ENCODE data around the gene PCSK2. TPM values are rescaled to one million over a fixed set of nuclear protein-coding genes. Genes with fewer than 3 reads are reported as not detected.

PCSK2 gene
- total and polyA plus RNA-seq, 4 donors, result 0.13 to 2.2 TPM; not detected in 2

GRCh38 chr20:17470973-17471372, 244.1 kb downstream of the PCSK2 start:
- no peaks in the 10 kb centered on the region for H3K27me3 ChIP-seq (ENCODE audit: control insufficient read depth in 1 of 2, insufficient read depth in 2 of 2, low read length in 1 of 2)
- H3K36me3 ChIP-seq (ENCODE audit: control insufficient read depth in 1 of 2, insufficient read depth in 2 of 2, low read length in 1 of 2), result no peaks in the 10 kb centered on the region
- H3K27ac ChIP-seq (ENCODE audit: low read depth in 1 of 2, low read length in 2 of 2), result no peak overlapping the region
- H3K9me3 ChIP-seq (ENCODE audit: control insufficient read depth, low read length), result no peaks in the 10 kb centered on the region
- ATAC-seq (ENCODE audit: low FRiP score), result no peak
- H3K4me3 ChIP-seq (ENCODE audit: low read length in 2 of 2), result no peak overlapping the region
- H3K4me1 ChIP-seq (ENCODE audit: control insufficient read depth in 1 of 2, insufficient read depth in 2 of 2, low read length in 2 of 2), result no peaks in the 10 kb centered on the region
- intact Hi-C loops (cut with DNase I), result no loop called here
- 85% methylated on average over 9 of the region's 9 CpGs for WGBS, 2 donors
- DNase-seq, result no peak

- no peaks in the 10 kb centered on the region for H3K9me3 ChIP-seq (ENCODE audit: control insufficient read depth, low read length)
- no peak for ATAC-seq (ENCODE audit: low FRiP score)
- no peak for DNase-seq
- 79 to 81% methylated on average over 10 of the region's 10 CpGs for WGBS, 2 donors
- H3K36me3 ChIP-seq (ENCODE audit: control insufficient read depth in 1 of 2, insufficient read depth in 2 of 2, low read length in 1 of 2), result no peaks in the 10 kb centered on the region
- intact Hi-C loops (cut with DNase I), result no loop called here
- no peak overlapping the region for H3K27ac ChIP-seq (ENCODE audit: low read depth in 1 of 2, low read length in 2 of 2)
- H3K4me3 ChIP-seq (ENCODE audit: low read length in 2 of 2), result no peak overlapping the region
- H3K27me3 ChIP-seq (ENCODE audit: control insufficient read depth in 1 of 2, insufficient read depth in 2 of 2, low read length in 1 of 2), result no peaks in the 10 kb centered on the region
- H3K4me1 ChIP-seq (ENCODE audit: control insufficient read depth in 1 of 2, insufficient read depth in 2 of 2, low read length in 2 of 2), result no peaks in the 10 kb centered on the region
Observed at GRCh38 chr20:17471606-17472187, 244.9 kb downstream of the PCSK2 start.

- H3K27me3 ChIP-seq (ENCODE audit: control insufficient read depth in 1 of 2, insufficient read depth in 2 of 2, low read length in 1 of 2), result no peaks in the 10 kb centered on the region
- ATAC-seq (ENCODE audit: low FRiP score), result no peak
- H3K36me3 ChIP-seq (ENCODE audit: control insufficient read depth in 1 of 2, insufficient read depth in 2 of 2, low read length in 1 of 2), result no peaks in the 10 kb centered on the region
- WGBS, 2 donors, result 27 to 34% methylated on average over 6 of the region's 6 CpGs
- H3K27ac ChIP-seq (ENCODE audit: low read depth in 1 of 2, low read length in 2 of 2), result no peak overlapping the region
- DNase-seq, result no peak
- no peak overlapping the region for H3K4me3 ChIP-seq (ENCODE audit: low read length in 2 of 2)
- H3K4me1 ChIP-seq (ENCODE audit: control insufficient read depth in 1 of 2, insufficient read depth in 2 of 2, low read length in 2 of 2), result no peaks in the 10 kb centered on the region
- H3K9me3 ChIP-seq (ENCODE audit: control insufficient read depth, low read length), result no peaks in the 10 kb centered on the region
- intact Hi-C loops (cut with DNase I), result no loop called here
Observed at GRCh38 chr20:17473659-17474058, 246.8 kb downstream of the PCSK2 start.

- intact Hi-C loops (cut with DNase I), result no loop called here
- ATAC-seq (ENCODE audit: low FRiP score) (no peak), DNase-seq (no peak)
- Histone ChIP-seq H3K4me3 (ENCODE audit: low read length in 2 of 2) (no peak overlapping the region), H3K4me1 (ENCODE audit: control insufficient read depth in 1 of 2, insufficient read depth in 2 of 2, low read length in 2 of 2) (no peaks in the 10 kb centered on the region), H3K27me3 (ENCODE audit: control insufficient read depth in 1 of 2, insufficient read depth in 2 of 2, low read length in 1 of 2) (no peaks in the 10 kb centered on the region), H3K27ac (ENCODE audit: low read depth in 1 of 2, low read length in 2 of 2) (no peak overlapping the region), H3K36me3 (ENCODE audit: control insufficient read depth in 1 of 2, insufficient read depth in 2 of 2, low read length in 1 of 2) (no peaks in the 10 kb centered on the region), H3K9me3 (ENCODE audit: control insufficient read depth, low read length) (no peaks in the 10 kb centered on the region)
- 95 to 97% methylated on average over 23 of the region's 23 CpGs for WGBS, 2 donors
Observed at GRCh38 chr20:17479063-17479657, 252.3 kb downstream of the PCSK2 start.

- H3K4me3 ChIP-seq (ENCODE audit: low read length in 2 of 2), result no peak overlapping the region
- intact Hi-C loops (cut with DNase I), result no loop called here
- ATAC-seq (ENCODE audit: low FRiP score), result no peak
- H3K36me3 ChIP-seq (ENCODE audit: control insufficient read depth in 1 of 2, insufficient read depth in 2 of 2, low read length in 1 of 2), result no peaks in the 10 kb centered on the region
- 84 to 91% methylated on average over 11 of the region's 11 CpGs for WGBS, 2 donors
- H3K4me1 ChIP-seq (ENCODE audit: control insufficient read depth in 1 of 2, insufficient read depth in 2 of 2, low read length in 2 of 2), result no peaks in the 10 kb centered on the region
- H3K9me3 ChIP-seq (ENCODE audit: control insufficient read depth, low read length), result peaks cover 3% of the 10 kb centered on the region
- H3K27ac ChIP-seq (ENCODE audit: low read depth in 1 of 2, low read length in 2 of 2), result no peak overlapping the region
- H3K27me3 ChIP-seq (ENCODE audit: control insufficient read depth in 1 of 2, insufficient read depth in 2 of 2, low read length in 1 of 2), result no peaks in the 10 kb centered on the region
- no peak for DNase-seq
Observed at GRCh38 chr20:17480696-17481095, 253.9 kb downstream of the PCSK2 start.

- DNase-seq (no peak), ATAC-seq (ENCODE audit: low FRiP score) (no peak)
- WGBS, 2 donors, result 92 to 93% methylated on average over 16 of the region's 16 CpGs
- H3K27ac ChIP-seq (ENCODE audit: low read depth in 1 of 2, low read length in 2 of 2), result no peak overlapping the region
- intact Hi-C loops (cut with DNase I), result no loop called here
- no peaks in the 10 kb centered on the region for H3K36me3 ChIP-seq (ENCODE audit: control insufficient read depth in 1 of 2, insufficient read depth in 2 of 2, low read length in 1 of 2)
- peaks cover 3% of the 10 kb centered on the region for H3K9me3 ChIP-seq (ENCODE audit: control insufficient read depth, low read length)
- H3K4me1 ChIP-seq (ENCODE audit: control insufficient read depth in 1 of 2, insufficient read depth in 2 of 2, low read length in 2 of 2), result no peaks in the 10 kb centered on the region
- H3K4me3 ChIP-seq (ENCODE audit: low read length in 2 of 2), result no peak overlapping the region
- H3K27me3 ChIP-seq (ENCODE audit: control insufficient read depth in 1 of 2, insufficient read depth in 2 of 2, low read length in 1 of 2), result no peaks in the 10 kb centered on the region
Observed at GRCh38 chr20:17481661-17482060, 254.8 kb downstream of the PCSK2 start.

GRCh38 chr20:17482536-17482935, 255.7 kb downstream of the PCSK2 start:
- intact Hi-C loops (cut with DNase I), result no loop called here
- peaks cover 3% of the 10 kb centered on the region for H3K9me3 ChIP-seq (ENCODE audit: control insufficient read depth, low read length)
- H3K27me3 ChIP-seq (ENCODE audit: control insufficient read depth in 1 of 2, insufficient read depth in 2 of 2, low read length in 1 of 2), result no peaks in the 10 kb centered on the region
- no peak for ATAC-seq (ENCODE audit: low FRiP score)
- H3K4me3 ChIP-seq (ENCODE audit: low read length in 2 of 2), result no peak overlapping the region
- 60 to 61% methylated on average over 5 of the region's 5 CpGs for WGBS, 2 donors
- H3K36me3 ChIP-seq (ENCODE audit: control insufficient read depth in 1 of 2, insufficient read depth in 2 of 2, low read length in 1 of 2), result no peaks in the 10 kb centered on the region
- no peak for DNase-seq
- no peaks in the 10 kb centered on the region for H3K4me1 ChIP-seq (ENCODE audit: control insufficient read depth in 1 of 2, insufficient read depth in 2 of 2, low read length in 2 of 2)
- no peak overlapping the region for H3K27ac ChIP-seq (ENCODE audit: low read depth in 1 of 2, low read length in 2 of 2)

- DNase-seq (no peak), ATAC-seq (ENCODE audit: low FRiP score) (no peak)
- WGBS, 2 donors, result 87 to 93% methylated on average over 2 of the region's 2 CpGs
- no peak overlapping the region for H3K4me3 ChIP-seq (ENCODE audit: low read length in 2 of 2)
- intact Hi-C loops (cut with DNase I), result no loop called here
- H3K4me1 ChIP-seq (ENCODE audit: control insufficient read depth in 1 of 2, insufficient read depth in 2 of 2, low read length in 2 of 2), result no peaks in the 10 kb centered on the region
- H3K9me3 ChIP-seq (ENCODE audit: control insufficient read depth, low read length), result peaks cover 3% of the 10 kb centered on the region
- H3K36me3 ChIP-seq (ENCODE audit: control insufficient read depth in 1 of 2, insufficient read depth in 2 of 2, low read length in 1 of 2), result no peaks in the 10 kb centered on the region
- no peaks in the 10 kb centered on the region for H3K27me3 ChIP-seq (ENCODE audit: control insufficient read depth in 1 of 2, insufficient read depth in 2 of 2, low read length in 1 of 2)
- no peak overlapping the region for H3K27ac ChIP-seq (ENCODE audit: low read depth in 1 of 2, low read length in 2 of 2)
Observed at GRCh38 chr20:17485017-17485416, 258.2 kb downstream of the PCSK2 start.

- intact Hi-C loops (cut with DNase I), result no loop called here
Observed at GRCh38 chr20:17488916-17489600, 262.2 kb downstream of the PCSK2 start.

More at GRCh38 chr20:17488916-17489600, 262.2 kb downstream of the PCSK2 start:
- Histone ChIP-seq H3K27me3 (ENCODE audit: control insufficient read depth in 1 of 2, insufficient read depth in 2 of 2, low read length in 1 of 2) (no peaks in the 10 kb centered on the region), H3K4me3 (ENCODE audit: low read length in 2 of 2) (no peak overlapping the region), H3K27ac (ENCODE audit: low read depth in 1 of 2, low read length in 2 of 2) (no peak overlapping the region), H3K4me1 (ENCODE audit: control insufficient read depth in 1 of 2, insufficient read depth in 2 of 2, low read length in 2 of 2) (no peaks in the 10 kb centered on the region), H3K9me3 (ENCODE audit: control insufficient read depth, low read length) (peaks cover 3% of the 10 kb centered on the region), H3K36me3 (ENCODE audit: control insufficient read depth in 1 of 2, insufficient read depth in 2 of 2, low read length in 1 of 2) (no peaks in the 10 kb centered on the region)
- DNase-seq (no peak), ATAC-seq (ENCODE audit: low FRiP score) (no peak)
- WGBS, 2 donors, result 77 to 79% methylated on average over 9 of the region's 9 CpGs
